Measurements from ENCODE around the gene AMPD1.

The AMPD1 gene

DNA sequence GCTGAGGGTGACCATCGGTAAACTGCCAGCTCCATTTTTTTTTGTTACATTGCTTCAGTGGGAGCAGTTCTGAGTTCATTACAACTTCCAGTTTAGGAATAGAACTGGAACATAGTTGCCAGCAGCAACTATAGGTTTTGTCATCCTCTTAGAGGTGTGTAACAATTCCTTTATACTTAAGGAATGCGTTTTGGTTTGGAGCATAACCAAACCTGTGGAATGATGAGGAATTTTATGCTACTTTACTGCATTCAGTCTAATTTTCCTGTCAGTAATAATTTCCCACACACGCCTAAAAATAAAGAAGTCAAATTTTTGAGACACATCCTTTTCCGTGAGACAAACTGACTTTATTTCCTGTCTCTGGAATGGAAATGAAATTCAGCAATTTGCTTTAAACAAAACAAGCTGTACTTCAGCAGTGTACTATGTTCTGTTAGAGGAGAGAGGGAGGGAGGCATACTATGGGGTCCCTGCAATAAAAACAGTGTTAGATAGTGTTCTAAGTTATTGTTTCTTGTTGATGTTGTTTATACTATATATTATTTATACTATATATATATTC, 4.8 kb upstream of the AMPD1 start:
- no peak for DNase-seq (ENCODE audit: low spot score)

DNA sequence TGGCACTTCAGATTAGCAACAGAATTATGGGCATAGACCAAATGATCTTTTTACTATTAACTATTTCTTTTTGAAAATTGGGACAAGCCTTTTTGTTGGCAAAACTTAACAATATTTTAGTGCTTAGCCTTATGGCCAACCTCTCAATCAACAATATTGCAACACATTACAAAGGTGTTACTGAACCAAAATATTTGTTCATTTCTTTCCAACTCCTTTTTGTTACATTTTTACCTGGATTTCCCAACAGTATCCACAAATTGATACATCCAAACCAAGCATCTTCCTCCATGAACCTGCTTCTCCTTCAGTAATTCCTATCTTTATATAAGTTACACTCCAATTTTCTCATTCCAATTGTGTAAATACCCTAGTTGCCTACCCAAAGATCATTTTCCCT, 1.5 kb upstream of the AMPD1 start:
- DNase-seq (ENCODE audit: low spot score) = no peak

DNA sequence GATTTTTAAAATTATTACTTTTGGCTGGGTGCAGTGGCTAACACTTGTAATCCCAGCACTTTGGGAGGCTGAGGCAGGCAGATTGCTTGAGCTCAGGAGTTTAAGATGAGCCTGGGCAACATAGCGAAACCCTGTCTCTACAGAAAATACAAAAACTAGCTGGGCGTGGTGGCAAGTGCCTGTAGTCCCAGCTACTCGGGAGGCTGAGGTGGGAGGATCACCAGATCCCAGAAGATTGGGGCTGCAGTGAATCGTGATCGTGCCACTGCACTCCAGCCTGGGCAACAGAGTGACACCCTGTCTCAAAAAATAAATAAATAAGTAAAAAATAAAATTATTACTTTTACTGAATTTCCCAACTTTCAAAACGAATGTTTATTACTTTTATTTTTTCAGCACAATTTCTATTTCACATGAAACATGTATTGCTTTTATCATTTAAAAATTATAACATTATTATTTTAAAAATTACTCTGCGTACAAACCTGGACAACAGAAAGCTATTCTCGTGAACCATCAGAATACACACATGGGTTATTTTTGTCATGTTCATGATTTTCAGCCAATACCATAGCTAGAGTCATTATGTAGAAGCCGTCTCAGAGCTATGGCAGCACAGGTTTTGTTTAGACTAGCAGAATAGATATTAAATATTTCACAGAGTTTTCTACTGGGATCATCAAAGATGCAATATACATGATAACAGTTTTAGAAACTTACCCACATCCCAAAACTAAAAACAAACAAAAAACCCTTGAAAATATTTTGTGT, 621 bp downstream of the AMPD1 start:
- DNase-seq (ENCODE audit: low spot score) = no peak

DNA sequence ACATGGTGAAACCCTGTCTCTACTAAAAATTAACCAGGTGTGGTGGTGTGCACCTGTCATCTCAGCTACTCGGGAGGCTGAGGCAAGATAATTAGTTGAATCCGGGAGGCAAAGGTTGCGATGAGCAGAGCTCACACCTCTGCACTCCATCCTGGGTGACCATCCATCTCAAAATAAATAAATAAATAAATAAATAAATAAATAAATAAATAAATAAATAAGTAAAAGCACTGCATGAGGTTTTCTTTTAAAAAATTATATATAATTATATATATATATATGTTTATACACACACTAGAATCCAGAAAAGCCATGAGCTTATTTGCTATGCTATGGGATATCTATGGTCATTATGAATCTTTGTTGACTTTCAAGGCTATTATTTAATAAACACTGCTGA, 2.4 kb downstream of the AMPD1 start:
- DNase-seq (ENCODE audit: low spot score) = no peak

- no peak for DNase-seq (ENCODE audit: low spot score)
These were observed 4.3 kb downstream of the AMPD1 start for GRCh38 chr1:114691061-114691460.

DNA sequence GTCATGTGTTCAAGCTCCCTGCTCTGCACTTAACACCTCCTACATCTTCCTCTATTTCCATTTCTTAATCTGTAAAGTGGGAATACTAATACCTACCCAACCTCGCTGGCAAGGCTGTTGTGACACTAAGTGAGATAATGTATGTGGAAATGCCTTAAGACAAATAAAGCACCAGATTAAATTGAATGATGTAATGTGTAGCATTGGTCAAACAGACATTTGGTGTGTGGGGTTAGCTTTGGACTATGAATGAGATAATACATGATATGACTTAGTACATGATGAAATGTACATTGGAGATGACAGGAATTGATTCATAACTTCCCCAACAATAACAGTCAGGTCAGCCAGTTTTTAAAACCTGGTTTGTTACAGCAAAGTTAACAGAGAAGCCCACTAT, 5.2 kb downstream of the AMPD1 start:
- DNase-seq (ENCODE audit: low spot score) = no peak

GRCh38 chr1:114688526-114688925, 6.8 kb downstream of the AMPD1 start:
- no peak for DNase-seq (ENCODE audit: low spot score)

DNA sequence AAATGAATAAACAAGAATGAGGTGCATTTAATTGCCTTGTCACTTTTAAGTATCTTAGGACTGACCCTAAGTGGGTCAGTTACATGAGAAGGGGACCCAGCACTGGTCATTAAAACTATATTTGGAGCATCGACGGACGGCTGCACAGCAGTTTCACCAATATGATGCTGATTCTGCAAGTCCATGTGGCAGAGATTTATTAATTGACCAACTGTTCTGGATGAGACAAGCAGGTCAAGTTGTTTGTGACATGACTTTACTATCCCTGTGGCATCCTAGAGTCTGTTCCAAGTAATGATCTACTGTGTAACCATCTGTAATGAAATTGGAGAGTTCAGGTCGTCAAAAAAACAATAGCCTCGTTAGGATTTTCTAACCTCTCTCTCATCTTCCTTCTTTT, 9.5 kb downstream of the AMPD1 start:
- no peak for DNase-seq (ENCODE audit: low spot score)

- DNase-seq (ENCODE audit: low spot score) = no peak
These were observed 17.7 kb downstream of the AMPD1 start for GRCh38 chr1:114677691-114678090.

- no peak for DNase-seq (ENCODE audit: low spot score)
These were observed 19.2 kb downstream of the AMPD1 start for GRCh38 chr1:114676115-114676514.

- DNase-seq (ENCODE audit: low spot score) = no peak
These were observed 23.4 kb downstream of the AMPD1 start for GRCh38 chr1:114671939-114672275.

DNA sequence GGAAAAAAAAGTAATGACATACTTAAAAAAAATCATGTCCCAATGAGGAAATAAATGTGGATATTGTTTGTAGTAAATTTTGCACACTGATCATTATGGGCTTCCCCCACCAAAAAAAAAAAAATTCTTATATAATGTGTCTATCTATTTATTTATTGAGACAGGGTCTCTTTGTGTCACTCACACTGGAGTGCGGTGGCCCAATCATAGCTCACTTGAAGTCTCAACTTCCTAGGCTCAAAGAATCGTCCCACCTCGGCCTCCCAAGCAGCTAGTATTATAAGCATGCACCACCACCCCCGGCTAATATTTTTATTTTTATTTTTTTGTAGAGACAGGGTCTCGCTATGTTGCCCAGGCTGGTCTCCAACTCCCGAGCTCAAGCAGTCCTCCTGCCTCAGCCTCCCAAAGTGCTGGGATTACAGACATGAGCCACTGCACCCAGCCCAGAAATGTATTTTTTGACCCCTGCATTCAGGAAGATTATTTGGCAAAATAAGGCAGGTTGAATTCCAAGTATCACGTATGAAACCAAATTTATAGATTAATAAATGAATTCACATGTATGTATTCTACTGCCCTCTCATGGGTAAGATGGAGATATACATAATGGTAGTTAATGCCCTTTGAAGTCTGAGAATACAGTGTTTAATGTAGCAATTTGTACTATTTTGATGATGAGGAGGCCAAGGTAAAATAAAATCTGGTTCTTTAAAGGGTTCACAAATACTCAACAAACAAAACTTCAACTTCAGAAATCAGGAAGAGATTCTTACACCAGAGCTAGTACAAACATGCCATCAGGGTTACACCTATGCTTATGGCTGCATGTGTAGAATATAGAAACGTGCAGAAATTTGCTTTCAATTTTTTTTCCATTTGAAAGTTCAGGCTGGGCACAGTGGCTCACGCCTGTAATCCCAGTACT, 24.1 kb downstream of the AMPD1 start:
- no peak for DNase-seq (ENCODE audit: low spot score)

DNA sequence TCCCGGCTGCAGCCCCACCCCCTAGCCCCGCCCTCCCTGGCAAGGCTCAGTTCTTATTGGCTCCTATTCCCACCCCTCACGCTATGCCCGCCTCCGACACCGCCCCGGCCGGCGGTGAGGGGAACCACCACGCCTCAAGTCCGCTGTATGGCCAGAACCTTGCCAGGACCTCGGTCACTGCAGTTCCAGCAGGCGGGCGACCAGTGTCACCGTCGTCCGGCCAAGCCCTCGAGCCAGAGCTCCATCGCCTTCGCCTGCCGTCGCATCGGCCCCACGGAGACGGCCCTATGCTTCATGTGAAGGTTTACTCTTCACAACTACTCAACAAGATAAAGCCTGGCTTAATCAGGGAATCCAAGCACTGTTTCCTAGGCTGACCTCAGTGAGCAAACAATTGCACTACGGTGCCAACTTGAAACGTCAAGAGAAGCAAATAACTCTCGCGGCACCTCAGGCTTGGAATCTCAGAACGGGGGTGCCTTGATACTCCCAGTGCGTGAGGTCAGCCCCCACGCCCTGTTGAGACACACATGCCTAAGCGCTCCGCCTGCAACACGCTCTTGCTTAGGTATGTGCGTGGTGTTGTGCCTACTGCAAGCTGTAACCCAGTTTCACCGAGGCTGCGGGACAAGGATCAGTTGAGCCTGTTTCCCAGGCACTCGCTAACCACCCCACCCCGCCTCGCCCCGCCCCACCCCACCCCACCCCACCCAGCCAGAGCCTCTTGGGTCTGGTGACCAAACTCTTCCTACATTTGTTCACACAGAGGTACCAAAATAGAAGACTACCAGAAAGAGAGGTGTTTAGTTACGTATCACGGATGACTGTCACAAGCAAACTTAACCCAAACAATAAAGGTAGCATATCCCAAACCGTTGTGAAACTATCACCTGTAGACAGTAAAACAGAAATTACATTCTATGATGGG, 25.0 kb downstream of the AMPD1 start:
- peak; percentile 95 for DNase-seq (ENCODE audit: low spot score)

DNA sequence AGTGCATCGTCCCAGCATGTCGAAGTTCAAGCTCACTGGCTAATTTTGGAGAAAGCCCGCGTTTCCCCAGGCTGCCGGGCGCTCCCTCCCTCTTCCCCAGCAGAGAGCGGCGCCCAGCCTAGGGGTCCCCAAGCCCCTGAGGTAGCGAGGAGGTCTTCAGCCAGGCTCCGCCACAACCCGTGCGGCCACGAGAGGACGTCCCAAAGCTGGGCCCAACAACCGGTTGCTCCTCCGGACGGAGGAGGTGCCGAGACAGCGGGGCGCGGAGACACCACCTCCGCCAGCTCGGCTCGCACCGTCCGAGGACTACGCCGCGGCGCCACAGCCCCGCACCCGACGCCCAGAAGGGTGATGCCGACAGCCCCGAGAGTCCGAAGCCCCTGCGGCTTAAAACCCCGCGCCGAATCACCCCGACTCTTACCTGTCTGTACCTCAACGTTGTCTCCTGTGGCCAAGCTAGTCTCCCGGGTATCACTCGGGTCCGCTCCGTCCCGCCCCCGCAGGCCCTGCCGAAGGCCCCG, 25.7 kb downstream of the AMPD1 start, which contains the start of gene DENND2C:
TSS of gene DENND2C (minus strand) at position 488 of the 521 bp plus-strand sequence. CDS start 44,065 bp downstream, outside the sequence.
- no peak for DNase-seq (ENCODE audit: low spot score)

DNA sequence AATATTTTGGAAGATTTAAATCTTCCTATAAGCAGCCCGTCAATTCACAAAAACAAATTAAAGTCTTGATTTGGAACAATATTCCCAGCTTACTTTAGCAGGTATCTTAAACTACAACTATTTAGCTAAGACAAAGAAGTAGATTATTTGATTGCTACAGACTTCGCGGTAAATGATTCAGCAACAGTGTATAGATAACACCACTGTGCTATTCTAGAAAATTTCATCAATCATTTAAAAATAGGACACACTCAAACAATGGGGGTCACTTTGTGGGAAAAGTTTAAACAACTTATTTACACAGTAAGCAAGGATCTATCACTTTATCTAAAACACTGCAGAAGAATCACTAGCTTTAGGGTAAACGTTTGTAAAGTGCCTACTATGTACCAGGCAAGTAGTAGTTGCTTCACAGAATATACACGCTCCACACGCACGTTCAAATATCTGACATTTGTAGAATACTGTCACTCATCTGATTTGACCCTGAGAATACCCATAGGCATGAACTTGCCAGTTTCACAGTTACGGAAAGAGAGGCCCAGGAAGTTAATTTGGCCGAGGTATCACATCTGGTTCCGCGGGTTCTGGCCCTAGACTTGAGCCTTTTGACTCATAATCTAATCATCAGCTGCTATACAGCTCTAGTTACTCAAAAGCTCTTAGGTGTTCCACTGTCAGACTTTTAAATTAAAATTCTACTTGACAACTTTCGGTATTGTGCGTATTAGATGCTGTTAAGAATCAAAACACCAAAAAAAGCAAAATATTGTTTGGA, 26.4 kb downstream of the AMPD1 start:
- DNase-seq (ENCODE audit: low spot score) = no peak

DNA sequence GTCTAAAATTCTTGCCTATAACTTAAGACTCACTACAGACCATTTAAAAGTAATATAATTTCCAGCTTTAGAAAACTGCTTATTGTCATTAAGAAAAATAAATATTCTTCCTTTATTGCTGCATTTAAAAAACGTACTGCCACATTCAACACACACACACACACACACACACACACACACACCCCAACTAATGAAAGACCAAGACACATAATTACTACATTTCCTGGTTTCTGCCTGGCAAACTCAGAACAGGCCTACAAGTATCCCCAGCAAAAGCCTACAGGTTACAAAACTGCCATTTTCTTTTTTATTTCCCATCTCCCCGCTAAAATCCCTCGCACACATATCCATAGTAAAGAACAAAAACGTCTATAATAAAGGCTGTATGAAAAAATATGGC, 27.0 kb downstream of the AMPD1 start:
- DNase-seq (ENCODE audit: low spot score) = no peak

GRCh38 chr1:114666954-114667353, 28.4 kb downstream of the AMPD1 start:
- DNase-seq (ENCODE audit: low spot score) = no peak

DNA sequence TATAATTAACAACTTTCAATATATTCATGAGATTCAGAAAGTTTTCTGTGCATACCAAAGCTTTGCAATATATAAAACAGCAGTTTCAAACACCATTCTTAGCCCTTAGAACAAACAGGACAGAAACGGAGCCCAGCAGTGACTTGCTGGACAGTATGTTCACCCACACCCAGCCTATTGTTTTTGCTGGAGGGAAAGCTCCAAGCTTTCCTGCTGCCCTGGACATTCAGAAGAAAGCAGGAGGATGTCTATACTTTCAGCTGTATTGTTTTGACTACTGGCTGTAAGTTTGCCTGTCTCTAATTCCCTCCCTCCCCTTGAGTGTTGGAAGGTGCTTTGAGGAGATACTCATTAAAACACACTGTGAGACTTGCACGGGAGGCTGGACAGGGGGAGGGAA, 35.1 kb downstream of the AMPD1 start:
- DNase-seq (ENCODE audit: low spot score) = no peak

- DNase-seq (ENCODE audit: low spot score) = no peak
These were observed 43.5 kb downstream of the AMPD1 start for GRCh38 chr1:114651893-114652292.

DNA sequence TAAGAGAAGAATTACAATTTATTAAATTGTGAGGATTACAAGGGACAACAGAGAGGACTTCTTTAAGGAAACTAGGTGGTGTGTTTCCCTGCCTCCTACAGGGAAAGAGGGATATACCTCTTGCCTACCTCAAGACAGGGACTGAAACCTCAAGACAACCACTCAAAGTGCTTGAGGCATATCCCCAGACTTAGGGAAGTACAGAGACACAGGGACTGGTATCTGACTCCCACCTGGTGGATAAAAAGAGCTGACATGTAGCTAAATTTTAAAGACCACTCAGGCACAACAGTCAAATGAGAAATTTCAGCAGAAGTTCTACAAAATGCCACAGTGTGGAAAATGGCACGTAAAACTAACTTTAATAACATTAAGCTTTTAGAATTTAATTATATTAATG, 46.8 kb downstream of the AMPD1 start:
- DNase-seq (ENCODE audit: low spot score) = no peak

GRCh38 chr1:114641377-114641776, 54.0 kb downstream of the AMPD1 start:
- no peak for DNase-seq (ENCODE audit: low spot score)
